Measurements from ENCODE around the gene SLC6A18.

DNA sequence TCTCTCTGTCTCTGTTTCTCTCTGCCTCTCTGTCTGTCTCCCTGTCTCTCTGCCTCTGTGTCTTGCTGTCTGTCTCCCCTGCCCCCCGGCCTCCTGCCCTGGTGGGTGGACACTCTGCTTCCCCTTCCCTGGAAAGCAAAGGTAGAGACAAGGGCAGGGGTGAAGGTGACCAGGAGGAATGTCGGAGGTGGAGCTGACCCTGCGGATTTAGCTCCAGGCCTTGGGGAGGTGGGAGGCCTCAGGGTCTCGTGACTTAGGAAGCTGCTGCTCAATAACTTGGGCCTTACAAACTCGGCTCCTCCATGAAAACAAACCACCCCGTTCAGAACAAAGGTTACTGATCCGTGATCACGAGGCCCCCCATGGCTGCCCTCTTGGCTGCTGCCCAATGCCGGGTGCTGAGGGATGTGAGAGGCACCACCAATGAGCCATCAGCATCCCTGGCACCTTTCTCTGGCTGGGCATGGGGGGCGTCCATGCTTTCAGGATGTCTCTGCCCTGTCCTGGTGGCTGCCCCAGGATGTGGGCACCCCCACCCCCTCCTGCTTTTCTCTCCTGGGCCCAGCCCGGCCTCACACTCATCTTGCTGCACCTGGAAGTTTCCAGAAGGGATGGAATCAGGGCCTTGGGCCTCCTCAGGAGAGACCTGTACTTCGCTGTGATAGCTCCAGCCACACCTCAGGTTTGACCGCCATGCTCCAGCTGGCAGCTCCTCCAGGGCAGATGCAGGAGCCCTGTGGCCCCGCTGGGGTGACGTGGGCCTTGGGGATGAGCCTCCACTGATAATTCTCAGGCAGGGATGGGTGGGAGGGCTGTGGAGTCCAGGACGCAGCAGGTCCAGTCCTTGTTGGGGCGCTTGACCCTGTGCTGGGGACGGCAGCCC lies 38.6 kb upstream of the SLC6A18 start:
- TF ChIP-seq, protein P1, sequence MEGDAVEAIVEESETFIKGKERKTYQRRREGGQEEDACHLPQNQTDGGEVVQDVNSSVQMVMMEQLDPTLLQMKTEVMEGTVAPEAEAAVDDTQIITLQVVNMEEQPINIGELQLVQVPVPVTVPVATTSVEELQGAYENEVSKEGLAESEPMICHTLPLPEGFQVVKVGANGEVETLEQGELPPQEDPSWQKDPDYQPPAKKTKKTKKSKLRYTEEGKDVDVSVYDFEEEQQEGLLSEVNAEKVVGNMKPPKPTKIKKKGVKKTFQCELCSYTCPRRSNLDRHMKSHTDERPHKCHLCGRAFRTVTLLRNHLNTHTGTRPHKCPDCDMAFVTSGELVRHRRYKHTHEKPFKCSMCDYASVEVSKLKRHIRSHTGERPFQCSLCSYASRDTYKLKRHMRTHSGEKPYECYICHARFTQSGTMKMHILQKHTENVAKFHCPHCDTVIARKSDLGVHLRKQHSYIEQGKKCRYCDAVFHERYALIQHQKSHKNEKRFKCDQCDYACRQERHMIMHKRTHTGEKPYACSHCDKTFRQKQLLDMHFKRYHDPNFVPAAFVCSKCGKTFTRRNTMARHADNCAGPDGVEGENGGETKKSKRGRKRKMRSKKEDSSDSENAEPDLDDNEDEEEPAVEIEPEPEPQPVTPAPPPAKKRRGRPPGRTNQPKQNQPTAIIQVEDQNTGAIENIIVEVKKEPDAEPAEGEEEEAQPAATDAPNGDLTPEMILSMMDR (IDR thresholded peaks at IDR 0.05 in 2 of 3, conservative IDR thresholded peaks at IDR 0.05 in 1 of 3; ENCODE audit: control insufficient read depth in 2 of 3, extremely low read depth in 1 of 3, insufficient read depth in 1 of 3, low read depth in 3 of 3, low read length in 3 of 3): no peak
- TF ChIP-seq POLR2AphosphoS5 (IDR thresholded peaks at IDR 0.05; ENCODE audit: low read length) (no peak), POLR2AphosphoS2 (IDR thresholded peaks at IDR 0.05; ENCODE audit: low read depth, low read length) (no peak), RAD21 (IDR thresholded peaks at IDR 0.05; ENCODE audit: insufficient read depth, low read depth, low read length) (no peak), SP1 (IDR thresholded peaks at IDR 0.05; ENCODE audit: low read depth, low read length) (no peak), SIX5 (IDR thresholded peaks at IDR 0.05; ENCODE audit: low read depth, low read length, severe bottlenecking) (no peak), CBX5 (IDR thresholded peaks at IDR 0.05; ENCODE audit: low read depth) (no peak), HDAC2 (IDR thresholded peaks at IDR 0.05) (no peak), KDM1A (IDR thresholded peaks at IDR 0.05; ENCODE audit: borderline replicate concordance) (no peak), TAF1 (IDR thresholded peaks at IDR 0.05; ENCODE audit: borderline replicate concordance, low read depth, low read length) (no peak), NRF1 (conservative IDR thresholded peaks at IDR 0.05; ENCODE audit: low read depth, low read length) (no peak), POLR2A (IDR thresholded peaks at IDR 0.05; ENCODE audit: low read depth, low read length) (no peak)
